HepG2 (cell line): ENCODE data around the gene RPS6KA2. TPM values are rescaled to one million over a fixed set of nuclear protein-coding genes. Genes with fewer than 3 reads are reported as not detected.

Source experiments
- PHF20 ChIP-seq: sonication (generic); formaldehyde crosslinking; IDR thresholded peaks from 2 replicates; pipeline ENCODE4 v1.5.0; 2020; ENCODE audit warnings: mild to moderate bottlenecking, missing genetic modification reagents
- TCF12 ChIP-seq, 2 experiments: fragments of 450-650 bp in 1 of 2; sonication (generic) in 1 of 2; formaldehyde crosslinking in 1 of 2; IDR thresholded peaks; 2 replicates each; pipeline versions ENCODE4 v1.6.1 to v1.8.0; 2017 to 2022; ENCODE audit warnings: antibody characterized with exemption in 1 of 2, mild to moderate bottlenecking in 1 of 2, missing genetic modification reagents in 1 of 2, moderate library complexity in 1 of 2
- ZNF20 ChIP-seq: sonication (generic); formaldehyde crosslinking; IDR thresholded peaks from 2 replicates; pipeline ENCODE4 v1.4.0; 2020; ENCODE audit warnings: mild to moderate bottlenecking, moderate library complexity, missing genetic modification reagents
- ZNF556 ChIP-seq: sonication (generic); formaldehyde crosslinking; IDR thresholded peaks from 2 replicates; pipeline ENCODE4 v1.4.0; 2020; ENCODE audit warnings: mild to moderate bottlenecking, missing genetic modification reagents, borderline replicate concordance
- ZNF558 ChIP-seq: sonication (generic); formaldehyde crosslinking; IDR thresholded peaks from 2 replicates; pipeline ENCODE4 v1.9.0; 2022; ENCODE audit warnings: mild to moderate bottlenecking, missing genetic modification reagents, borderline replicate concordance
- ZNF569 ChIP-seq: sonication (generic); formaldehyde crosslinking; IDR thresholded peaks from 2 replicates; pipeline ENCODE4 v1.5.0; 2020; ENCODE audit warnings: mild to moderate bottlenecking, missing genetic modification reagents, moderate library complexity, borderline replicate concordance
- ZNF879 ChIP-seq: sonication (generic); formaldehyde crosslinking; IDR thresholded peaks from 2 replicates; pipeline ENCODE4 v1.8.1; 2023; ENCODE audit warnings: missing genetic modification reagents
- polyA plus RNA-seq, 8 experiments: library from polyadenylated mRNA; depleted of rRNA in 3 of 8; stranded (reverse) in 7 of 8; unstranded in 1 of 8; fragments of >200 nt; fragmentation: Illumina TruSeq in 4 of 8; extraction: Trizol in 4 of 8; gene quantifications; 2 replicates each; pipeline versions ENCODE4 v1.2.1 to v1.2.3, GENCODE V29; 2011 to 2016; ENCODE audit warnings: low read depth in 4 of 8, missing spikeins in 1 of 8, mixed read lengths in 1 of 8; ENCODE audit not compliant: insufficient read depth in 1 of 8
- total RNA-seq, 5 experiments: library from RNA; depleted of rRNA; stranded (reverse); fragments of >200 nt; fragmentation: Illumina TruSeq; extraction: Trizol; gene quantifications; 2 replicates each; pipeline ENCODE4 v1.2.3, GENCODE V29; 2016; ENCODE audit warnings: low read depth in 1 of 5
- TF ChIP-seq, protein P1 (sequence below): sonication (generic); formaldehyde crosslinking; IDR thresholded peaks from 2 replicates; pipeline ENCODE4 v1.4.0; 2020; ENCODE audit warnings: missing genetic modification reagents, borderline replicate concordance
- TF ChIP-seq, protein P2 (sequence below): sonication (generic); formaldehyde crosslinking; IDR thresholded peaks from 2 replicates; pipeline ENCODE4 v1.5.0; 2020; ENCODE audit warnings: mild to moderate bottlenecking, missing genetic modification reagents
- TF ChIP-seq, protein P3 (sequence below): sonication (generic); formaldehyde crosslinking; IDR thresholded peaks from 2 replicates; pipeline ENCODE4 v1.8.1; 2022; ENCODE audit warnings: mild to moderate bottlenecking, missing genetic modification reagents
- TF ChIP-seq, protein P4 (sequence below): sonication (generic); formaldehyde crosslinking; IDR thresholded peaks from 2 replicates; pipeline ENCODE4 v1.5.0; 2020; ENCODE audit warnings: mild to moderate bottlenecking, missing genetic modification reagents, borderline replicate concordance
- TF ChIP-seq, protein P5 (sequence below): sonication (generic); formaldehyde crosslinking; conservative IDR thresholded peaks from 2 replicates; pipeline ENCODE4 v1.8.0; 2022; ENCODE audit warnings: missing genetic modification reagents
- TF ChIP-seq, protein P6 (sequence below): sonication (generic); formaldehyde crosslinking; IDR thresholded peaks from 2 replicates; pipeline ENCODE4 v1.9.0; 2021; ENCODE audit warnings: missing genetic modification reagents, mild to moderate bottlenecking, borderline replicate concordance

RPS6KA2 gene
- total and polyA plus RNA-seq, 2 of the 13 experiments (the other 11 are each of a cell fraction or from before 2014, with no cell fraction given) = 0.22 to 0.38 TPM

DNA sequence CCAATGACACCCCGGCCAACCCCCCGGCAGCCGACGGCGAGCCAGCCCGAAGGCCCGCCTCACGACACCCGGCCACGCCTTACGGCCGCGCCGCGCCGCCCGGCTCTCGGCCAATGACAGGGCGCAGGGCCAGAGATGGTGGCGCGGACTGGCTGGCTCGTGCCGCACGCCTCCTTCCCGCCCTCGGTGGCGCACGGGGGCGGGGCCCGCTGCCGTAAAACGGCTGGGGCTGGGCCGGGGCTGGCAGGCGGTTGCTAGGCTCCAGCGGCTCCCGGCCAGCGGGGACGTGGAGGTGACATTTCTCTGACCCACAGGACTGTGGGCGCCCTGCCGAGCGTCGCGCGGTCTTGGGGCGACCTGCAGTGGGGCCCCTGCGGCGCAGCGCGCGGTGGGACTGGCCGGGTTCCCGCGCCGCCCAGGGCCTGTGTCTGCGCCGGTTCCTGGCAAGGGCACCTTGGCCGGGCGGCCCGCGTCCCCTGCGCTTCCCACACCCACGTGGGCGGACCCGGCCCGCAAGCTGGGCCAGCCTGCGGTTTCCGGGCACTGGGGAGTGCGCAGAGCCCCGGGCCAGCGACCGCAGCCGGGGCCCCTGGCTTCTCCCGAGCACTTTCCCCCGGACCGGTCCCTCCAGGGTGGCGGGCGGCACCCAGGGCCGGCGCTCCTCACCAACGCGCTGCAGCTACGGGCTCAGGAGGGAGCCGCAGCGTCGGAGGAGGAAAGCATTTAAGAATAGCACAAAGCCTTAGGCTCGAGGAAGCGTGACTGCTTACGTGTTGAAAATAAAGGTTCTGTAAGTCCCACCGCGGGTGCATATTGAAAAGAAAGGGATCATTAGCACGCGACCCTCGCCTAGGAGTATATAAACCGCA lies 243.9 kb downstream of the RPS6KA2 start, which contains the start of gene MPC1 (continued):
- TF ChIP-seq, protein P1, sequence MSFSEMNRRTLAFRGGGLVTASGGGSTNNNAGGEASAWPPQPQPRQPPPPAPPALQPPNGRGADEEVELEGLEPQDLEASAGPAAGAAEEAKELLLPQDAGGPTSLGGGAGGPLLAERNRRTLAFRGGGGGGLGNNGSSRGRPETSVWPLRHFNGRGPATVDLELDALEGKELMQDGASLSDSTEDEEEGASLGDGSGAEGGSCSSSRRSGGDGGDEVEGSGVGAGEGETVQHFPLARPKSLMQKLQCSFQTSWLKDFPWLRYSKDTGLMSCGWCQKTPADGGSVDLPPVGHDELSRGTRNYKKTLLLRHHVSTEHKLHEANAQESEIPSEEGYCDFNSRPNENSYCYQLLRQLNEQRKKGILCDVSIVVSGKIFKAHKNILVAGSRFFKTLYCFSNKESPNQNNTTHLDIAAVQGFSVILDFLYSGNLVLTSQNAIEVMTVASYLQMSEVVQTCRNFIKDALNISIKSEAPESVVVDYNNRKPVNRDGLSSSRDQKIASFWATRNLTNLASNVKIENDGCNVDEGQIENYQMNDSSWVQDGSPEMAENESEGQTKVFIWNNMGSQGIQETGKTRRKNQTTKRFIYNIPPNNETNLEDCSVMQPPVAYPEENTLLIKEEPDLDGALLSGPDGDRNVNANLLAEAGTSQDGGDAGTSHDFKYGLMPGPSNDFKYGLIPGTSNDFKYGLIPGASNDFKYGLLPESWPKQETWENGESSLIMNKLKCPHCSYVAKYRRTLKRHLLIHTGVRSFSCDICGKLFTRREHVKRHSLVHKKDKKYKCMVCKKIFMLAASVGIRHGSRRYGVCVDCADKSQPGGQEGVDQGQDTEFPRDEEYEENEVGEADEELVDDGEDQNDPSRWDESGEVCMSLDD (CRISPR knock-in tag) = peak; percentile 86; the same call in 1 of the 2 replicates
- TF ChIP-seq, protein P2, sequence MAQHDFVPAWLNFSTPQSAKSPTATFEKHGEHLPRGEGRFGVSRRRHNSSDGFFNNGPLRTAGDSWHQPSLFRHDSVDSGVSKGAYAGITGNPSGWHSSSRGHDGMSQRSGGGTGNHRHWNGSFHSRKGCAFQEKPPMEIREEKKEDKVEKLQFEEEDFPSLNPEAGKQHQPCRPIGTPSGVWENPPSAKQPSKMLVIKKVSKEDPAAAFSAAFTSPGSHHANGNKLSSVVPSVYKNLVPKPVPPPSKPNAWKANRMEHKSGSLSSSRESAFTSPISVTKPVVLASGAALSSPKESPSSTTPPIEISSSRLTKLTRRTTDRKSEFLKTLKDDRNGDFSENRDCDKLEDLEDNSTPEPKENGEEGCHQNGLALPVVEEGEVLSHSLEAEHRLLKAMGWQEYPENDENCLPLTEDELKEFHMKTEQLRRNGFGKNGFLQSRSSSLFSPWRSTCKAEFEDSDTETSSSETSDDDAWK = no peak
- TF ChIP-seq ZNF558 (CRISPR knock-in tag) (peak; percentile 44; the same call in 1 of the 2 replicates), PHF20 (peak; percentile 63), ZNF20 (CRISPR knock-in tag) (no peak), ZNF569 (CRISPR knock-in tag) (no peak), ZNF879 (peak; percentile 40; the same call in 1 of the 2 replicates), ZNF556 (CRISPR knock-in tag) (peak; percentile 51; the same call in 1 of the 2 replicates), TCF12 (IDR thresholded peaks at IDR 0.05) (no peak), TCF12 (CRISPR knock-in tag; IDR thresholded peaks at IDR 0.05) (no peak)
- TF ChIP-seq, protein P3, sequence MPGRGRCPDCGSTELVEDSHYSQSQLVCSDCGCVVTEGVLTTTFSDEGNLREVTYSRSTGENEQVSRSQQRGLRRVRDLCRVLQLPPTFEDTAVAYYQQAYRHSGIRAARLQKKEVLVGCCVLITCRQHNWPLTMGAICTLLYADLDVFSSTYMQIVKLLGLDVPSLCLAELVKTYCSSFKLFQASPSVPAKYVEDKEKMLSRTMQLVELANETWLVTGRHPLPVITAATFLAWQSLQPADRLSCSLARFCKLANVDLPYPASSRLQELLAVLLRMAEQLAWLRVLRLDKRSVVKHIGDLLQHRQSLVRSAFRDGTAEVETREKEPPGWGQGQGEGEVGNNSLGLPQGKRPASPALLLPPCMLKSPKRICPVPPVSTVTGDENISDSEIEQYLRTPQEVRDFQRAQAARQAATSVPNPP (CRISPR knock-in tag) = peak; percentile 89
- TF ChIP-seq, protein P4, sequence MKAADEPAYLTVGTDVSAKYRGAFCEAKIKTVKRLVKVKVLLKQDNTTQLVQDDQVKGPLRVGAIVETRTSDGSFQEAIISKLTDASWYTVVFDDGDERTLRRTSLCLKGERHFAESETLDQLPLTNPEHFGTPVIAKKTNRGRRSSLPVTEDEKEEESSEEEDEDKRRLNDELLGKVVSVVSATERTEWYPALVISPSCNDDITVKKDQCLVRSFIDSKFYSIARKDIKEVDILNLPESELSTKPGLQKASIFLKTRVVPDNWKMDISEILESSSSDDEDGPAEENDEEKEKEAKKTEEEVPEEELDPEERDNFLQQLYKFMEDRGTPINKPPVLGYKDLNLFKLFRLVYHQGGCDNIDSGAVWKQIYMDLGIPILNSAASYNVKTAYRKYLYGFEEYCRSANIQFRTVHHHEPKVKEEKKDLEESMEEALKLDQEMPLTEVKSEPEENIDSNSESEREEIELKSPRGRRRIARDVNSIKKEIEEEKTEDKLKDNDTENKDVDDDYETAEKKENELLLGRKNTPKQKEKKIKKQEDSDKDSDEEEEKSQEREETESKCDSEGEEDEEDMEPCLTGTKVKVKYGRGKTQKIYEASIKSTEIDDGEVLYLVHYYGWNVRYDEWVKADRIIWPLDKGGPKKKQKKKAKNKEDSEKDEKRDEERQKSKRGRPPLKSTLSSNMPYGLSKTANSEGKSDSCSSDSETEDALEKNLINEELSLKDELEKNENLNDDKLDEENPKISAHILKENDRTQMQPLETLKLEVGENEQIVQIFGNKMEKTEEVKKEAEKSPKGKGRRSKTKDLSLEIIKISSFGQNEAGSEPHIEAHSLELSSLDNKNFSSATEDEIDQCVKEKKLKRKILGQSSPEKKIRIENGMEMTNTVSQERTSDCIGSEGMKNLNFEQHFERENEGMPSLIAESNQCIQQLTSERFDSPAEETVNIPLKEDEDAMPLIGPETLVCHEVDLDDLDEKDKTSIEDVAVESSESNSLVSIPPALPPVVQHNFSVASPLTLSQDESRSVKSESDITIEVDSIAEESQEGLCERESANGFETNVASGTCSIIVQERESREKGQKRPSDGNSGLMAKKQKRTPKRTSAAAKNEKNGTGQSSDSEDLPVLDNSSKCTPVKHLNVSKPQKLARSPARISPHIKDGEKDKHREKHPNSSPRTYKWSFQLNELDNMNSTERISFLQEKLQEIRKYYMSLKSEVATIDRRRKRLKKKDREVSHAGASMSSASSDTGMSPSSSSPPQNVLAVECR (CRISPR knock-in tag) = peak; percentile 94
- TF ChIP-seq, protein P5, sequence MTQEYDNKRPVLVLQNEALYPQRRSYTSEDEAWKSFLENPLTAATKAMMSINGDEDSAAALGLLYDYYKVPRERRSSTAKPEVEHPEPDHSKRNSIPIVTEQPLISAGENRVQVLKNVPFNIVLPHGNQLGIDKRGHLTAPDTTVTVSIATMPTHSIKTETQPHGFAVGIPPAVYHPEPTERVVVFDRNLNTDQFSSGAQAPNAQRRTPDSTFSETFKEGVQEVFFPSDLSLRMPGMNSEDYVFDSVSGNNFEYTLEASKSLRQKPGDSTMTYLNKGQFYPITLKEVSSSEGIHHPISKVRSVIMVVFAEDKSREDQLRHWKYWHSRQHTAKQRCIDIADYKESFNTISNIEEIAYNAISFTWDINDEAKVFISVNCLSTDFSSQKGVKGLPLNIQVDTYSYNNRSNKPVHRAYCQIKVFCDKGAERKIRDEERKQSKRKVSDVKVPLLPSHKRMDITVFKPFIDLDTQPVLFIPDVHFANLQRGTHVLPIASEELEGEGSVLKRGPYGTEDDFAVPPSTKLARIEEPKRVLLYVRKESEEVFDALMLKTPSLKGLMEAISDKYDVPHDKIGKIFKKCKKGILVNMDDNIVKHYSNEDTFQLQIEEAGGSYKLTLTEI = no peak
- TF ChIP-seq, protein P6, sequence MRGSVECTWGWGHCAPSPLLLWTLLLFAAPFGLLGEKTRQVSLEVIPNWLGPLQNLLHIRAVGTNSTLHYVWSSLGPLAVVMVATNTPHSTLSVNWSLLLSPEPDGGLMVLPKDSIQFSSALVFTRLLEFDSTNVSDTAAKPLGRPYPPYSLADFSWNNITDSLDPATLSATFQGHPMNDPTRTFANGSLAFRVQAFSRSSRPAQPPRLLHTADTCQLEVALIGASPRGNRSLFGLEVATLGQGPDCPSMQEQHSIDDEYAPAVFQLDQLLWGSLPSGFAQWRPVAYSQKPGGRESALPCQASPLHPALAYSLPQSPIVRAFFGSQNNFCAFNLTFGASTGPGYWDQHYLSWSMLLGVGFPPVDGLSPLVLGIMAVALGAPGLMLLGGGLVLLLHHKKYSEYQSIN (CRISPR knock-in tag) = no peak; the same call in 1 of the 2 replicates
